Adrenal gland (tissue), 5 donors: ENCODE results near the gene NAA20.

Source experiments
- CTCF ChIP-seq, 6 experiments: fragments of 450-650 bp in 4 of 6; fragments of 200-600 bp in 2 of 6; sonication (generic) in 1 of 6; IDR thresholded peaks; 1 replicate in 5 of 6; 2 replicates in 1 of 6; pipeline versions ENCODE4 v1.5.1 to v1.8.0; 2016 to 2021; ENCODE audit warnings: antibody characterized with exemption in 6 of 6, mild to moderate bottlenecking in 2 of 6, moderate library complexity in 1 of 6
- POLR2A ChIP-seq, 2 donors: fragments of 450-650 bp; IDR thresholded peaks; one replicate each; pipeline ENCODE4 v1.6.1; 2017; ENCODE audit warnings: antibody characterized with exemption in 2 of 2, mild to moderate bottlenecking in 2 of 2, moderate library complexity in 1 of 2
- donor health status: DM: no; HTN: no; CAD: no.

- TF ChIP-seq POLR2A (IDR thresholded peaks at IDR 0.05) (peak; percentile 28 to 81), CTCF (IDR thresholded peaks at IDR 0.05) (no peak)
These were observed 42.3 kb upstream of the NAA20 start for GRCh38 chr20:19974630-19975435.
